HG02763 (cell line): ENCODE measurements around the gene ZCWPW2.

Source experiments
- ATAC-seq: cut with Tn5 transposase; IDR thresholded peaks from one replicate; pipeline ENCODE4 v1.9.1; 2021; ENCODE audit warnings: mild to moderate bottlenecking, moderate library complexity; ENCODE audit not compliant: unreplicated experiment

The ZCWPW2 gene

GRCh38 chr3:28569357-28569756 lies 220.8 kb downstream of the ZCWPW2 start:
- ATAC-seq, result no peak

DNA sequence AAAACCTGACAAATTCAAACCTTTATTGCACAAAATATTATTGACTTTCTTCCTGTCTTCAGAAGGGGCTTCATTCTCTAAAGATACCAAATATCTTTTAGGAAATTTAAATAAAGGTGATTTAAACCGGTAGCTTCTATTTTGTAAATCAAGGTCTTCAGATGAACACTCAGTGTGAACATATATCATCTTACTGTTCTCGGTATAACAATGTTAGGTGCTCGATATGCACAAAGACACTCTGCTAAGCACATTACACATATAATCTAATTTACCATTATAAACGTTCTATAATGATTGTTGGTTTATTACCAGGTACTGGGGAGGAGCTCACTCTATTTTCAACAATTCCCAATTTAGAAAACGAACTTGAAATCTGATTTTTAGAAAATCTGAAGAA lies 225.5 kb downstream of the ZCWPW2 start:
- ATAC-seq, result no peak

GRCh38 chr3:28575100-28575745 lies 226.7 kb downstream of the ZCWPW2 start:
- no peak for ATAC-seq
